Caco-2 (cell line): Measurements from ENCODE around the gene KRT28. TPM values are rescaled to one million over a fixed set of nuclear protein-coding genes. Genes with fewer than 3 reads are reported as not detected.

Source experiments
- BruUV-seq: library from RNA; stranded (reverse); fragments of 400-500 nt; replicated peaks from 2 replicates; lab custom pipeline; 2021; lab: Mats Ljungman, UMichigan
- CTCF ChIA-PET: fragments of 300-600 bp; sonication (Branson Sonifier 250); formaldehyde crosslinking; loops from one replicate; lab custom pipeline; 2022; ENCODE audit warnings: antibody characterized with exemption; lab: Charles Lee
- POLR2A ChIA-PET: fragments of 300-600 bp; sonication (Branson Sonifier 250); formaldehyde crosslinking; loops from one replicate; lab custom pipeline; 2022; ENCODE audit warnings: antibody characterized with exemption; lab: Charles Lee
- DNase-seq, 2 experiments: peaks; one replicate each; pipeline versions ENCODE4 v3.0.0 to v3.0.0-alpha.2; 2020 to 2022
- H3K27me3 ChIP-seq: replicated peaks from 2 replicates; pipeline ENCODE4 v1.6.0; 2011; ENCODE audit warnings: low read length; ENCODE audit not compliant: control insufficient read depth, insufficient read depth
- H3K36me3 ChIP-seq: 2 replicates; pipeline ENCODE4 v1.5.1; 2011; ENCODE audit warnings: low read length; ENCODE audit not compliant: control insufficient read depth, insufficient read depth
- H3K4me1 ChIP-seq: fragments of 250-450 bp; sonication (Bioruptor Pico); 2 replicates; pipeline ENCODE4 v1.5.1; 2020; ENCODE audit warnings: mild to moderate bottlenecking
- H3K4me3 ChIP-seq: 2 replicates; pipeline ENCODE4 v1.5.1; 2011; ENCODE audit warnings: low read depth, mild to moderate bottlenecking, control low read depth, low read length
- H3K9me3 ChIP-seq: fragments of 250-450 bp; sonication (Bioruptor Pico); 2 replicates; pipeline ENCODE4 v1.5.1; 2020; ENCODE audit warnings: mild to moderate bottlenecking, moderate library complexity
- H3K27ac Mint-ChIP-seq: one replicate; pipeline ENCODE4 v1.8.0; 2022; ENCODE audit warnings: mixed read lengths; ENCODE audit not compliant: unreplicated experiment
- H3K27me3 Mint-ChIP-seq: one replicate; pipeline ENCODE4 v1.8.0; 2022; ENCODE audit warnings: mixed read lengths; ENCODE audit not compliant: insufficient read depth, unreplicated experiment
- H3K36me3 Mint-ChIP-seq: one replicate; pipeline ENCODE4 v1.8.0; 2022; ENCODE audit warnings: mild to moderate bottlenecking, mixed read lengths; ENCODE audit not compliant: insufficient read depth, unreplicated experiment
- H3K4me1 Mint-ChIP-seq: one replicate; pipeline ENCODE4 v1.8.0; 2022; ENCODE audit warnings: low read depth, mixed read lengths; ENCODE audit not compliant: unreplicated experiment
- H3K4me3 Mint-ChIP-seq: one replicate; pipeline ENCODE4 v1.8.0; 2022; ENCODE audit warnings: mild to moderate bottlenecking, moderate library complexity, mixed read lengths; ENCODE audit not compliant: unreplicated experiment
- H3K9me3 Mint-ChIP-seq: one replicate; pipeline ENCODE4 v1.8.0; 2022; ENCODE audit warnings: mixed read lengths; ENCODE audit not compliant: unreplicated experiment
- CTCF ChIP-seq, 2 experiments: fragments of 200-600 bp in 1 of 2; IDR thresholded peaks; 1 replicate in 1 of 2; 2 replicates in 1 of 2; pipeline versions ENCODE4 v1.5.1 to v1.8.0; 2011 to 2022; ENCODE audit warnings: antibody characterized with exemption in 1 of 2, control low read depth in 1 of 2, inconsistent platforms in 1 of 2, low read depth in 1 of 2, low read length in 1 of 2, mild to moderate bottlenecking in 1 of 2, moderate library complexity in 1 of 2; ENCODE audit not compliant: insufficient read depth in 1 of 2, severe bottlenecking in 1 of 2, unreplicated experiment in 1 of 2
- intact Hi-C: fragments of 100-400 bp; cut with micrococcal nuclease; formaldehyde crosslinking; loops from one replicate; pipeline ENCODE4 v1.10.0; 2022; ENCODE audit not compliant: unreplicated experiment
- total RNA-seq: library from RNA; stranded (reverse); gene quantifications from 2 replicates; pipeline ENCODE4 v1.2.3, GENCODE V29; 2022

Gene KRT28
- total RNA-seq, 1 experiment from 2014 or later = not detected

- no peaks in the 10 kb centered on the region for H3K4me1 ChIP-seq
- no peak for DNase-seq
- Mint-ChIP-seq H3K36me3 (peaks cover 10% of the 10 kb centered on the region), H3K9me3 (no peaks in the 10 kb centered on the region), H3K4me3 (no peak overlapping the region), H3K27me3 (peaks cover 22% of the 10 kb centered on the region), H3K4me1 (peaks cover 13% of the 10 kb centered on the region), H3K27ac (no peak overlapping the region)
- H3K9me3 ChIP-seq = no peaks in the 10 kb centered on the region
- CTCF ChIA-PET = interaction anchor here (1.4 kb wide), 1 partner anchor 9 kb away, joined by 4 read pairs; no protein-coding TSS in a partner anchor
- POLR2A ChIA-PET = no interaction called here
- intact Hi-C loops = no loop called here
- H3K27me3 ChIP-seq = no peaks in the 10 kb centered on the region; the same call in 1 of the 2 replicates
- H3K36me3 ChIP-seq = peaks cover 3% of the 10 kb centered on the region
- no peak for TF ChIP-seq CTCF (IDR thresholded peaks at IDR 0.05; ENCODE audit: insufficient read depth in 1 of 2, low read depth in 1 of 2, low read length in 1 of 2, severe bottlenecking in 1 of 2, unreplicated experiment in 1 of 2)
- H3K4me3 ChIP-seq = no peak overlapping the region
- BruUV-seq = no TSS peak
Observed at GRCh38 chr17:40812639-40813038, 12.9 kb upstream of the KRT28 start.

- CTCF ChIA-PET = no interaction called here
Observed at GRCh38 chr17:40810494-40810893, 10.7 kb upstream of the KRT28 start.

GRCh38 chr17:40809721-40810421, 10.1 kb upstream of the KRT28 start:
- Mint-ChIP-seq H3K9me3 (no peaks in the 10 kb centered on the region), H3K27me3 (peaks cover 24% of the 10 kb centered on the region), H3K27ac (no peak overlapping the region), H3K4me1 (peaks cover 7% of the 10 kb centered on the region), H3K36me3 (no peaks in the 10 kb centered on the region), H3K4me3 (no peak overlapping the region)
- no peak for DNase-seq
- intact Hi-C loops = no loop called here
- no peaks in the 10 kb centered on the region for H3K9me3 ChIP-seq
- no peak overlapping the region for H3K4me3 ChIP-seq
- H3K4me1 ChIP-seq = no peaks in the 10 kb centered on the region
- TF ChIP-seq CTCF (IDR thresholded peaks at IDR 0.05; ENCODE audit: insufficient read depth in 1 of 2, low read depth in 1 of 2, low read length in 1 of 2, severe bottlenecking in 1 of 2, unreplicated experiment in 1 of 2) = no peak
- ChIA-PET CTCF (no interaction called here), POLR2A (interaction anchor here (0.9 kb wide), 1 partner anchor 9 kb away, joined by 4 read pairs; no protein-coding TSS in a partner anchor)
- no peaks in the 10 kb centered on the region for H3K36me3 ChIP-seq
- no peaks in the 10 kb centered on the region; the same call in 1 of the 2 replicates for H3K27me3 ChIP-seq
- no TSS peak for BruUV-seq

More at GRCh38 chr17:40810494-40810893, 10.7 kb upstream of the KRT28 start:
- POLR2A ChIA-PET = no interaction called here
- intact Hi-C loops = no loop called here
- Histone ChIP-seq H3K36me3 (no peaks in the 10 kb centered on the region), H3K4me1 (no peaks in the 10 kb centered on the region), H3K9me3 (no peaks in the 10 kb centered on the region), H3K4me3 (no peak overlapping the region), H3K27me3 (no peaks in the 10 kb centered on the region; the same call in 1 of the 2 replicates)
- H3K4me1 Mint-ChIP-seq = peaks cover 7% of the 10 kb centered on the region
- TF ChIP-seq CTCF (IDR thresholded peaks at IDR 0.05; ENCODE audit: insufficient read depth in 1 of 2, low read depth in 1 of 2, low read length in 1 of 2, severe bottlenecking in 1 of 2, unreplicated experiment in 1 of 2) = no peak
- no peak for DNase-seq
- no peaks in the 10 kb centered on the region for H3K9me3 Mint-ChIP-seq
- H3K36me3 Mint-ChIP-seq = no peaks in the 10 kb centered on the region
- no peak overlapping the region for H3K27ac Mint-ChIP-seq
- peaks cover 24% of the 10 kb centered on the region for H3K27me3 Mint-ChIP-seq
- BruUV-seq = no TSS peak
- no peak overlapping the region for H3K4me3 Mint-ChIP-seq
